WERI-Rb-1 (cell line): ENCODE measurements around the gene TAC4.

Experiments
- DNase-seq: peaks from one replicate; pipeline ENCODE4 v3.0.0-alpha.2; 2020
- H3K27ac ChIP-seq: fragments of 250-450 bp; sonication (Bioruptor Pico); 2 replicates; pipeline ENCODE4 v1.5.1; 2020; ENCODE audit warnings: mild to moderate bottlenecking, moderate library complexity
- H3K27me3 ChIP-seq: fragments of 250-450 bp; sonication (Bioruptor Pico); 2 replicates; pipeline ENCODE4 v1.5.1; 2021; ENCODE audit warnings: mild to moderate bottlenecking, low read depth, moderate library complexity; ENCODE audit not compliant: insufficient read depth, severe bottlenecking
- H3K36me3 ChIP-seq: fragments of 250-450 bp; sonication (Bioruptor Pico); 2 replicates; pipeline ENCODE4 v1.5.1; 2020; ENCODE audit warnings: mild to moderate bottlenecking, moderate library complexity
- H3K4me3 ChIP-seq: 2 replicates; pipeline ENCODE4 v1.5.1; 2011; ENCODE audit warnings: low read depth, mild to moderate bottlenecking, control low read depth, low read length
- H3K9me3 ChIP-seq: fragments of 250-450 bp; sonication (Bioruptor Pico); 2 replicates; pipeline ENCODE4 v1.5.1; 2021; ENCODE audit warnings: mild to moderate bottlenecking, moderate library complexity; ENCODE audit not compliant: severe bottlenecking
- CTCF ChIP-seq: IDR thresholded peaks from 2 replicates; pipeline ENCODE4 v1.5.1; 2011; ENCODE audit warnings: low read depth, mild to moderate bottlenecking, control low read depth, inconsistent platforms, low read length

The TAC4 gene

GRCh38 chr17:49887744-49888360 lies 40.0 kb upstream of the TAC4 start:
- no peak overlapping the region for H3K27ac ChIP-seq
- H3K4me3 ChIP-seq: no peak overlapping the region
- no peak for DNase-seq
- H3K9me3 ChIP-seq: no peaks in the 10 kb centered on the region
- TF ChIP-seq CTCF: no peak
- H3K27me3 ChIP-seq: no peaks in the 10 kb centered on the region
- no peaks in the 10 kb centered on the region for H3K36me3 ChIP-seq

GRCh38 chr17:49887086-49887743 lies 39.3 kb upstream of the TAC4 start:
- no peaks in the 10 kb centered on the region for H3K9me3 ChIP-seq
- TF ChIP-seq CTCF: no peak
- no peak overlapping the region for H3K27ac ChIP-seq
- no peak for DNase-seq
- H3K4me3 ChIP-seq: no peak overlapping the region
- H3K36me3 ChIP-seq: no peaks in the 10 kb centered on the region
- H3K27me3 ChIP-seq: no peaks in the 10 kb centered on the region

- Histone ChIP-seq H3K9me3 (no peaks in the 10 kb centered on the region), H3K4me3 (no peak overlapping the region), H3K27ac (no peak overlapping the region), H3K27me3 (no peaks in the 10 kb centered on the region), H3K36me3 (no peaks in the 10 kb centered on the region)
- DNase-seq: no peak
- no peak for TF ChIP-seq CTCF
These were observed 38.2 kb upstream of the TAC4 start for GRCh38 chr17:49886036-49886435.

GRCh38 chr17:49882434-49882833 lies 34.6 kb upstream of the TAC4 start:
- no peaks in the 10 kb centered on the region for H3K9me3 ChIP-seq
- no peak overlapping the region for H3K27ac ChIP-seq
- TF ChIP-seq CTCF: no peak
- no peaks in the 10 kb centered on the region for H3K27me3 ChIP-seq
- no peak for DNase-seq
- H3K36me3 ChIP-seq: no peaks in the 10 kb centered on the region
- no peak overlapping the region for H3K4me3 ChIP-seq

- no peak for TF ChIP-seq CTCF
- Histone ChIP-seq H3K27ac (no peak overlapping the region), H3K36me3 (no peaks in the 10 kb centered on the region), H3K4me3 (no peak overlapping the region), H3K27me3 (no peaks in the 10 kb centered on the region), H3K9me3 (no peaks in the 10 kb centered on the region)
- DNase-seq: no peak
These were observed 33.2 kb upstream of the TAC4 start for GRCh38 chr17:49881054-49881402.
